Right atrium auricular region (tissue), 2 donors: Measurements from ENCODE around the gene ACP1. TPM values are rescaled to one million over a fixed set of nuclear protein-coding genes. Genes with fewer than 3 reads are reported as not detected.

Experiments used
- DNase-seq: peaks from one replicate; pipeline ENCODE4 v3.0.0-alpha.2; 2019; ENCODE audit warnings: low spot score
- H3K27ac ChIP-seq, 2 donors: fragments of 200-600 bp; sonication (generic); 1 replicate in 1 of 2; 2 replicates in 1 of 2; pipeline ENCODE4 v1.5.1; 2016 to 2019
- H3K27me3 ChIP-seq, 2 donors: fragments of 200-600 bp; sonication (generic); one replicate each; pipeline versions ENCODE4 v1.5.1 to v1.6.0; 2017 to 2019
- H3K36me3 ChIP-seq: fragments of 200-600 bp; sonication (generic); one replicate; pipeline ENCODE4 v1.5.1; 2016
- H3K4me1 ChIP-seq, 2 donors: fragments of 200-600 bp; sonication (generic); one replicate each; pipeline versions ENCODE4 v1.5.1 to v1.6.0; 2017 to 2019
- H3K4me3 ChIP-seq, 2 donors: fragments of 200-600 bp; sonication (generic); 1 replicate in 1 of 2; 2 replicates in 1 of 2; pipeline ENCODE4 v1.5.1; 2017 to 2019; ENCODE audit warnings: mild to moderate bottlenecking in 1 of 2, moderate library complexity in 1 of 2
- H3K9me3 ChIP-seq, 2 donors: fragments of 200-600 bp; sonication (generic); one replicate each; pipeline ENCODE4 v1.5.1; 2019
- CTCF ChIP-seq, 2 donors: fragments of 200-600 bp; sonication (generic); IDR thresholded peaks; one replicate each; pipeline ENCODE4 v1.5.1; 2019; ENCODE audit warnings: antibody characterized with exemption in 2 of 2
- total RNA-seq, 2 donors: library from RNA; depleted of rRNA; stranded (reverse); fragments of >200 nt; gene quantifications; one replicate each; pipeline ENCODE4 v1.1.0, GENCODE V29; 2016

ACP1 gene
- total RNA-seq, 2 donors from 2014 or later = 46.2 to 59.5 TPM

- H3K27ac ChIP-seq = no peak overlapping the region
- no peaks in the 10 kb centered on the region for H3K27me3 ChIP-seq
- TF ChIP-seq CTCF (IDR thresholded peaks at IDR 0.05) = no peak
- peaks cover 0 to 9% of the 10 kb centered on the region in 2 donors for H3K9me3 ChIP-seq
- DNase-seq = no peak
- H3K4me1 ChIP-seq = peaks cover 0 to 32% of the 10 kb centered on the region in 2 donors
- no peaks in the 10 kb centered on the region for H3K36me3 ChIP-seq
- H3K4me3 ChIP-seq = no peak overlapping the region
Measured at GRCh38 chr2:262117-262516, 2.6 kb upstream of the ACP1 start.

GRCh38 chr2:263022-263738 is 1.6 kb upstream of the ACP1 start:
- no peak for DNase-seq
- Histone ChIP-seq H3K27ac (peak overlapping the region in 1 of 2 donors; percentile 65), H3K9me3 (peaks cover 0 to 2% of the 10 kb centered on the region in 2 donors), H3K36me3 (no peaks in the 10 kb centered on the region), H3K4me1 (peaks cover 0 to 32% of the 10 kb centered on the region in 2 donors), H3K4me3 (peak overlapping the region; percentile 61 to 87), H3K27me3 (no peaks in the 10 kb centered on the region)
- no peak for TF ChIP-seq CTCF (IDR thresholded peaks at IDR 0.05)

GRCh38 chr2:263774-264492 is 814 bp upstream of the ACP1 start, which contains the start of gene SH3YL1:
SH3YL1 (minus strand) TSS chr2:264032; CDS start chr2:263984, 48 bp downstream.
- Histone ChIP-seq H3K27ac (peak within 1 kb of the TSS; percentile 65 to 84), H3K4me3 (peak within 1 kb of the TSS; percentile 61 to 87), H3K36me3 (no peaks in the 10 kb centered on the region), H3K9me3 (no peaks in the 10 kb centered on the region), H3K4me1 (peaks cover 0 to 32% of the 10 kb centered on the region in 2 donors), H3K27me3 (no peaks in the 10 kb centered on the region)
- no peak for TF ChIP-seq CTCF (IDR thresholded peaks at IDR 0.05)
- DNase-seq = no peak

- no peak for DNase-seq
- Histone ChIP-seq H3K36me3 (peaks cover 5% of the 10 kb centered on the region), H3K27me3 (no peaks in the 10 kb centered on the region), H3K9me3 (no peaks in the 10 kb centered on the region), H3K27ac (no peak overlapping the region), H3K4me1 (peaks cover 0 to 36% of the 10 kb centered on the region in 2 donors), H3K4me3 (no peak overlapping the region)
- TF ChIP-seq CTCF (IDR thresholded peaks at IDR 0.05) = no peak
Measured at GRCh38 chr2:268323-268722, 3.6 kb downstream of the ACP1 start.

GRCh38 chr2:269356-270030 is 4.7 kb downstream of the ACP1 start:
- no peak for DNase-seq
- H3K36me3 ChIP-seq = peaks cover 9% of the 10 kb centered on the region
- no peaks in the 10 kb centered on the region for H3K9me3 ChIP-seq
- no peak overlapping the region for H3K27ac ChIP-seq
- H3K27me3 ChIP-seq = no peaks in the 10 kb centered on the region
- peaks cover 0 to 27% of the 10 kb centered on the region in 2 donors for H3K4me1 ChIP-seq
- no peak overlapping the region for H3K4me3 ChIP-seq
- TF ChIP-seq CTCF (IDR thresholded peaks at IDR 0.05) = no peak
